ENCODE results near the gene RANBP17. TPM values are rescaled to one million over a fixed set of nuclear protein-coding genes. Genes with fewer than 3 reads are reported as not detected.

RANBP17 gene
- total RNA-seq (2022) (19.0 and 25.8 TPM in 2 replicates), Bru-seq, nascent RNA (percentile 78 among the genes with signal in this experiment), BruChase-seq, experiment 1, labeled RNA remaining after a 6-hour chase (percentile 65 among the genes with signal in this experiment), BruChase-seq, experiment 2, labeled RNA remaining after a 2-hour chase (percentile 81 among the genes with signal in this experiment)
- long read RNA-seq, full-length matches to known transcripts = 2 of 12 reads
- long read RNA-seq, partial matches to known transcripts = 3 of 12 reads
- long read RNA-seq, other reads (novel, unspliced or antisense) = 7 of 12 reads

- Mint-ChIP-seq H3K36me3 (ENCODE audit: insufficient read depth, unreplicated experiment) (no peaks in the 10 kb centered on the region), H3K4me1 (ENCODE audit: insufficient read depth, unreplicated experiment) (peaks cover 24% of the 10 kb centered on the region), H3K4me3 (ENCODE audit: unreplicated experiment) (peak within 1 kb of the TSS; percentile 68), H3K27me3 (ENCODE audit: insufficient read depth, unreplicated experiment) (no peaks in the 10 kb centered on the region), H3K27ac (ENCODE audit: low read depth, unreplicated experiment) (peak within 1 kb of the TSS; percentile 74), H3K9me3 (ENCODE audit: unreplicated experiment) (peaks cover 27% of the 10 kb centered on the region)
- intact Hi-C loops (cut with micrococcal nuclease) = loop anchor here (1.0 to 5.0 kb wide), 3 partner anchors 45 to 105 kb away; no protein-coding TSS in a partner anchor
- POLR2A ChIA-PET = interaction anchor here (0.7 to 1.1 kb wide), 2 partner anchors 230 to 549 kb away, joined by 3 read pairs; no protein-coding TSS in a partner anchor
- no TSS peak for BruUV-seq (replicated peaks)
- CTCF ChIA-PET = interaction anchor here (0.6 kb wide), 1 partner anchor 44 kb away, joined by 3 read pairs; no protein-coding TSS in a partner anchor
- DNase-seq (ENCODE audit: unreplicated experiment) = peak; percentile 79
- TF ChIP-seq CTCF (IDR thresholded peaks at IDR 0.05; ENCODE audit: unreplicated experiment) = peak; percentile 6
Observed at GRCh38 chr5:170861917-170862766, at the start of gene RANBP17. RANBP17 (plus strand) TSS chr5:170862018.

- POLR2A ChIA-PET = interaction anchor here (0.5 kb wide), 1 partner anchor 95 kb away, joined by 3 read pairs; no protein-coding TSS in a partner anchor
- DNase-seq (ENCODE audit: unreplicated experiment) = no peak
- Mint-ChIP-seq H3K36me3 (ENCODE audit: insufficient read depth, unreplicated experiment) (no peaks in the 10 kb centered on the region), H3K27me3 (ENCODE audit: insufficient read depth, unreplicated experiment) (no peaks in the 10 kb centered on the region), H3K4me3 (ENCODE audit: unreplicated experiment) (no peak overlapping the region), H3K4me1 (ENCODE audit: insufficient read depth, unreplicated experiment) (no peaks in the 10 kb centered on the region), H3K9me3 (ENCODE audit: unreplicated experiment) (no peaks in the 10 kb centered on the region), H3K27ac (ENCODE audit: low read depth, unreplicated experiment) (no peak overlapping the region)
- TF ChIP-seq CTCF (IDR thresholded peaks at IDR 0.05; ENCODE audit: unreplicated experiment) = no peak
- intact Hi-C loops (cut with micrococcal nuclease) = no loop called here
- CTCF ChIA-PET = interaction anchor here (1.1 to 6.9 kb wide), 5 partner anchors 68 to 530 kb away, joined by 3 to 50 read pairs (median 5); no protein-coding TSS in a partner anchor
- no TSS peak for BruUV-seq (replicated peaks)
Observed at GRCh38 chr5:170813231-170813630, 48.6 kb upstream of the RANBP17 start.

- Mint-ChIP-seq H3K4me3 (ENCODE audit: unreplicated experiment) (no peak overlapping the region), H3K4me1 (ENCODE audit: insufficient read depth, unreplicated experiment) (no peaks in the 10 kb centered on the region), H3K36me3 (ENCODE audit: insufficient read depth, unreplicated experiment) (no peaks in the 10 kb centered on the region), H3K9me3 (ENCODE audit: unreplicated experiment) (no peaks in the 10 kb centered on the region), H3K27me3 (ENCODE audit: insufficient read depth, unreplicated experiment) (no peaks in the 10 kb centered on the region), H3K27ac (ENCODE audit: low read depth, unreplicated experiment) (no peak overlapping the region)
- ChIA-PET POLR2A (no interaction called here), CTCF (interaction anchor here (0.6 kb wide), 1 partner anchor 508 kb away, joined by 4 read pairs; no protein-coding TSS in a partner anchor)
- no peak for TF ChIP-seq CTCF (IDR thresholded peaks at IDR 0.05; ENCODE audit: unreplicated experiment)
- intact Hi-C loops (cut with micrococcal nuclease) = no loop called here
- no TSS peak for BruUV-seq (replicated peaks)
- DNase-seq (ENCODE audit: unreplicated experiment) = no peak
Observed at GRCh38 chr5:170817195-170817594, 44.6 kb upstream of the RANBP17 start.

- Mint-ChIP-seq H3K4me3 (ENCODE audit: unreplicated experiment) (no peak overlapping the region), H3K27me3 (ENCODE audit: insufficient read depth, unreplicated experiment) (no peaks in the 10 kb centered on the region), H3K4me1 (ENCODE audit: insufficient read depth, unreplicated experiment) (no peaks in the 10 kb centered on the region), H3K36me3 (ENCODE audit: insufficient read depth, unreplicated experiment) (no peaks in the 10 kb centered on the region), H3K9me3 (ENCODE audit: unreplicated experiment) (no peaks in the 10 kb centered on the region), H3K27ac (ENCODE audit: low read depth, unreplicated experiment) (no peak overlapping the region)
- TF ChIP-seq CTCF (IDR thresholded peaks at IDR 0.05; ENCODE audit: unreplicated experiment) = no peak
- ChIA-PET CTCF (interaction anchor here (0.6 to 1.4 kb wide), 2 partner anchors 9 to 334 kb away, joined by 4 to 7 read pairs; no protein-coding TSS in a partner anchor), POLR2A (interaction anchor here (0.6 kb wide), 1 partner anchor 164 kb away, joined by 3 read pairs; no protein-coding TSS in a partner anchor)
- intact Hi-C loops (cut with micrococcal nuclease) = no loop called here
- DNase-seq (ENCODE audit: unreplicated experiment) = no peak
- BruUV-seq (replicated peaks) = no TSS peak
Observed at GRCh38 chr5:170818232-170818631, 43.6 kb upstream of the RANBP17 start.
